Stimulated activated CD8-positive, alpha-beta memory T cell treated with anti-CD3 and anti-CD28 coated beads, Interleukin-2, amount 100 ng/mL, for 1 hour (primary cell): Measurements from ENCODE around the gene SYT17.

Experiments used
- DNase-seq, 2 donors: peaks; one replicate each; pipeline ENCODE4 v3.0.0-alpha.2; 2020; ENCODE audit warnings: low read depth in 2 of 2

The SYT17 gene

GRCh38 chr16:19254611-19255010 is 86.6 kb downstream of the SYT17 start:
- DNase-seq: no peak

DNA sequence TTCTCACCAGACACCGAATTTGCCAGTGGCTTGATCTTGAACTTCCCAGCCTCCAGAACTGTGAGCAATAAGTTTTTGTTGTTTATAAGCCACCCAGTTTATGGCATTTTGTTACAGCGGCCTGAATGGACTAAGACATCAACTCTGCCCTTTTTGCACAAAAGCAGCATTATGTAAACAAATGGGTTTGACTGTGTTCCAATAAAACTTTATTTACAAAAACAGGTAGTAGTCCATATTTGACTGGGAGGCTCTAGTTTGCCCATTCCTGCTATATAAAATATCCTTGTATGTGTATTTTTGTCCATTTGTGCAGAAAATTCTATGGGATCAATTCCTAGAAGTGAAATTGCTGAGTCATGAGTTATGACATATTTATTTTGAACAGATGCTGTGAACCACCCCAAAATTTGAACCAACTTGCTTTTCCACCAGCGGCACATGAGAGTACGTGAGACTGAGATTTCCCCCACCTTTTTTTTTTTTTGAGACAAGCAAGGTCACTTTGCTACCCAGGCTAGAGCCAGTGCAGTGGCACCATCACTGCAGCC is 96.2 kb downstream of the SYT17 start:
- no peak for DNase-seq

GRCh38 chr16:19265380-19265930 is 97.4 kb downstream of the SYT17 start:
- no peak for DNase-seq

GRCh38 chr16:19266774-19267173 is 98.7 kb downstream of the SYT17 start:
- DNase-seq: no peak

DNA sequence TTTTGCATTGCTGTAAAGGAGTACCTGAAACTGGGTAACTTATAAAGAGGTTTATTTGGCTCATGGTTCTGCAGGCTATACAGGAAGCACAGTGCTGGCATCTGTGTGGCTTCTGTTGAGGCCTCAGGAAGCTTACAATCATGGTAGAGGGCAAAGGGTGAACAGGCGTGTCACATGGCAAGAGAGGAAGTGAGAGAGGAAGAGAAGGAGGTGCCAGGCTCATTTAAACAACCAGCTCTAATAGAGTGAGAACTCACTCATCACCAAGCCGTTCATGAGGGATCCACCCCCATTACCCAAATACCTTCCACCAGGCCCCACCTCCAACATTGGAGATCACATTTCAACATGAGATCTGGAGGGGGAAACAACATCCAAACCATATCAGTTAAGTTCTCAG is 101.1 kb downstream of the SYT17 start:
- DNase-seq: no peak

GRCh38 chr16:19274165-19274797 is 106.2 kb downstream of the SYT17 start:
- no peak for DNase-seq

DNA sequence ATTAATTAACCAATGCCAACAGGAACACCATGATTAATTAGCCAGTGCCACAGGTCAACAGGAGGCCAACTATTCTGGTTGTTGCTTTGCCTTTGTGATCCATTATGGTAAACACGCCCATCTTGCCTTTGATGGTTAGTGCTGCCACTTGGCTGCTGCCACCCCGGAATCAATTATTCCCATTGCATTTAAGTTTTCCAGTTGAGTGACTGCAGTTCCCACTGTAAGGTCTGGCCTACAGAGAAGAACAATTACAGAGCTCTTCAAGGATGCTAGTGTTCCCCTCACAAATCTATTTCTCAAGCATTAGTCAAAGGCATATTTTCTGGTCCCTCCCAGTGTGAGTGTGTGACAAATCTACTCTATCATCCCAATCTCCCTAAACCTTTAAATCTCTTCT is 110.4 kb downstream of the SYT17 start:
- DNase-seq: no peak

- DNase-seq: no peak
These were observed 113.2 kb downstream of the SYT17 start for GRCh38 chr16:19281246-19281645.

GRCh38 chr16:19282101-19282500 is 114.1 kb downstream of the SYT17 start:
- DNase-seq: no peak

DNA sequence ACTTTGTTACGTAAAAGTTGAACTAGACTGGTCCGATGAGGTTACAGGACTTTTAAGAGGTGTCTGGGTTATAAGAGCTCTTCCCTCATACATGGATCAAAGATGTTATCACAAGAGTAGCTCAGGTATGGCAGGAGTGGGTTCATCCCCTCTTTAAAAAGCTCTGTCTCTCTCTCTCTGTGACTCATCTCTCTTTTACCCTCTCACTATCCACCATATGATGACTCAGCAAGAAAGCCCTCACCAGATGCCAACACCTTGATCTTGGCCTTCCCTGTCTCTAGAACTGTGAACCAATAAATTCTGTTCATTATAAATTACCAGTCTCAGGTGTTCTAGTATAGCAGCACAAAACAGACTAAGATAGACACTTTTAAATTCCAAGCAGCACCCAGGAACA is 115.6 kb downstream of the SYT17 start:
- no peak for DNase-seq

DNA sequence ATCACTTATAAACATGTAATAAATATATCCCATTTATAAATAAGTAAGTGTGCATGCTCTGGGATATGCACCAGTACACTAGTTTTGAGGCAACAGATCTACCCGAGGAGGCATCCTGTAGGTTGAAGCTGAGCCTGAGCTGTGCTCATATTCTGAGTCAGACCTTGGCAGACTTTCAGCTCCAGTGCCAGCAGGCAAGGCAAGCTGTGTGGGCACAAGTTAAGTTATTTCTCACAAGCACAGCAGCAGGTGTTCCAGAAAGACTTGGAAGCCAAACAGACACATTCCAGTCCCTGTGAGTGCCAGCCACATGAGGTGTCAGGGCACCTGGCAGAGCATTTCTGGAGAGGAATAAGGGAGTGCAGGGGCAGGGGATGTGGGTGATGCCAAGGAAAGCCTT is 116.2 kb downstream of the SYT17 start:
- DNase-seq: no peak

DNA sequence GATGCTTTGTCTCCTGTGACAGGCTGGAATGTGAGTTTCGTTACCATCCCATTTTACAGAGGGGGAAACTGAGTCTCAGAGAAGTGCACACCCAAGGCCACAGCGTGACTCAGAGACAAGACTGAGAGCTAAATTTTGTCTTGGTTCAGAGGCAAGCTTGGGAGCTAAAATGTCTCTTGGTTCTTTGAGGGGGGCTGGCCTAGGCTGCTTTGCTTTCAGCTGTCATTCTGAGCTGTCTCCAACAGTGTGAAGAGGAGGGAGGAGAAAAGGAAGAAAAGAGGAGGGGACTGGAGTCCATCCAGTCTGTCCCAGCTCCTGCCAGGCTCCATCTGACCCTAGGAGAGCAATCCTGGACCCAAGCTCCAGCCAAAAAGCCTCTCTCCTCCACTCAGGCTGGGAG is 117.4 kb downstream of the SYT17 start, which contains the start of gene CLEC19A:
CLEC19A (plus strand) TSS at position 301 of the 400 bp plus-strand sequence. CDS start 121 bp downstream, outside the sequence.
- DNase-seq: no peak

GRCh38 chr16:19286827-19287226 is 118.8 kb downstream of the SYT17 start:
- no peak for DNase-seq

- no peak for DNase-seq
These were observed 119.2 kb downstream of the SYT17 start for GRCh38 chr16:19287241-19287640.

DNA sequence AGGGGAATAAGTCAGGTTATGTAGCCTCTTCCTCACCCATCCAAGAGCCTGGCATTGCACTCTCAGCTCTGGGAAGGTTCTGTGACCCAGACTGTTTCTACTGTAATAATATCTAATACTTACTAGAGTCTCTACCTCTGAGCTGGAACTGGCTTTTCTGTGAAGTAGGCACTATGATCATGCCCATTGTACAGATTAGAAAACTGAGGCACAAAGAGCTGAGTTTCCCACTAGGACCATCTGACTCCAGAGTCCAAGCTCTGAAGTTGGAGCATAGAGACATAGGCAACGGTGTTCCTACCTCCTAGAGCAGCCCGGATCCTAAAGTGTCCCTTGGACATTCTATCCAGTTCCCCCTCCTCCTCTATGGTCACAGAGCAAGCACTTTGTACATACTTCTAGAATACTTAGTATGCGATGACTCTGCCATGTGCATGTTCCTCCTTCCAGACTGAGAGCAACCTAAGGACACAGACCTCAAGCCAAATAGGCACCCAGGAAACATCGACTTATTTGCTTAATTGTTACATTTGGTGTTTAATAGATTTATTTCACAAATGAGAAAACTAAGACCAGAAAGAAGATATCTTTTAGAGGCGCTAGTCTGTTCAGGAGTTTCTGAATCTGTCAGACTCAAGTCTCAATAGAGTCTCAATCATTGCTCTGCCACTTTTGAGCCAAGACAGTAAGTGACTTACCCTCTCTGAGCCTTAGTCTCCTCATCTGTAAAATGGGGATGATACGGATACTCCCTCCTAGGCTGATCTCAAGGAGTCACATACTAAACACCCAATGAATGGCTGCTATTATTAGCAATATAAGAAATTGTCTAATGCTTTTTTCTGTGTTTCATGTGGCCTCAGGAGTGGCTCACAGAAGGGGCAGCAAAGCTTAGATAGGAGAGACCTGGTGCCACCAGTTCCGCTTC is 121.1 kb downstream of the SYT17 start:
- no peak for DNase-seq

- DNase-seq: no peak
These were observed 121.9 kb downstream of the SYT17 start for GRCh38 chr16:19289811-19290485.

- no peak for DNase-seq
These were observed 122.8 kb downstream of the SYT17 start for GRCh38 chr16:19290860-19291259.

GRCh38 chr16:19291475-19291874 is 123.4 kb downstream of the SYT17 start:
- DNase-seq: no peak

DNA sequence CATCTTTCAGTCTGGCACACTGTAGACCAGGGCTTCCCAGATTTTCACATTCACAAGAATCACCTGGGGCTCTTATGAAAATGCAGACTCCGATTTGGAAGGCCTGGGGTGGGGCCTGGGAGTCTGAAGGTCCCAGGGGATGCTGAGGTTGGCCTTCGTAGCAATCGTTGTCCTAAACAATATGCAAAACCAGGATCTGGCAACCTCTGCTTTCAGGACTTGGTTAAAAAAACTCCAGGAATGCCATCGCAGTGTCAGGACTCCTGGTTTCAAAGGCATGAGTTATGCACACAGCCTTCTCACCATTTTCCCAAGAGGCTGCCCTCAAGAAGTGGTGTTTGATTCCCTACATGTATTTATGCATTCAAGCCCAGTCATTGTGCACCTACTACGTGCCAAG is 124.1 kb downstream of the SYT17 start:
- DNase-seq: no peak

- DNase-seq: no peak
These were observed 126.2 kb downstream of the SYT17 start for GRCh38 chr16:19294156-19294649.

DNA sequence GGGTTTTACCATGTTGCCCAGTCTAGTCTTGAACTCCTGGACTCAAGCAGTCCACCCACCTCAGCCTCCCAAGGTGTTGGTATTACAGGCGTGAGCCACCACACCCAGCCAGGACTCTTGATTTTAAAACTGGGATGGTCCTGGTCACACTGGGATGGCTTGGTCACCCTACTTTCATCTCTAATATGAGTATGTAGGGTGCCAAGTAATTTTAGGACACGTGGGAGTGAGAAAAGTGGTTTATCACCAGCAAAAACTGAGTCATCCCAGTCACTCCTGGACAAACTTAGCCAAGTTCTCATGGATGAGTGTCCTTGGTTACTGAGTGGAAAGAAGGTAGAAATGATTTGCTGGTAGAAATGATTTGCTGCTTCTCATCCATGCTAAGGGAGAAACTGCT is 127.4 kb downstream of the SYT17 start:
- no peak for DNase-seq

DNA sequence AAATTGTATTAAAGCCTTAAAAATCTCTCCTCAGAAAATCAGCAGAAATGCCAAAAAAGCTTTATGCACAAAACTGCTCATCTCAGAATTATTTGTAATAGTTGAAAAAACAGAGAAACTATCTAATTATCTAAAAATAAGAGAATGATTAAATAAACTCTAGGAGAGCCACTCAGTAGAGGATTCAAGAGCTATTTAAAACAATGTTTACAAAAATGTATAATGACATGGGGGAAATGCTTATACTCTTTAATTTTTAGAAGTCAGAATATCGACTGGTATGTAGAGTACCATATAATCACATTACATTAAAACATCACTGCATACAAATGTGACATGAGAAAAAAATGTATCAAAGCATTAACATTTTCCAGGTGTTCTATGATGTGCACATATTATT is 129.4 kb downstream of the SYT17 start:
- DNase-seq: no peak
